GM12872 (cell line): ENCODE data around the gene AKAP13.

ENCODE experiments used
- TF ChIP-seq, protein P1 (sequence below): IDR thresholded peaks from 3 replicates; pipeline ENCODE4 v1.5.1; 2011; ENCODE audit warnings: low read depth, mild to moderate bottlenecking, low read length, moderate library complexity; ENCODE audit not compliant: insufficient read depth

AKAP13 gene

DNA sequence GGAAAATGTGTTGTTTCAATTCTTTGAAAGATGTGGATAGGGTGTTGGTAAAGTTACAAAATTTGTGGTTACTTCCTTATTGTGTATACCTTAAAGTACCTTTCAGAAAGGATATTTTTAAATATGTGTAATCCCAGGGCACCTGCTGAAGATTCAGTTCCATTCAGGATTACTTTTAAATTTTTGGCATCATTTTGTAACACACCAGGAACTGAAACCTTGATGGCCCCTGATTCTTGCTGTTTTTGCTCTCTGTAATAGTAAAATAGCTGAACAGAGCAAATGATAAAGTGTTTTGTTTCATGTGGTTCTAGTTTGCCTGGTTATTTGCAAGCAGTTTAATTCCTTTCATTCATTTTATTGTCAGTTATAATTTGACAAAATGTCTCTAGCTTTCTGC is 253.5 kb downstream of the AKAP13 start:
- TF ChIP-seq, protein P1, sequence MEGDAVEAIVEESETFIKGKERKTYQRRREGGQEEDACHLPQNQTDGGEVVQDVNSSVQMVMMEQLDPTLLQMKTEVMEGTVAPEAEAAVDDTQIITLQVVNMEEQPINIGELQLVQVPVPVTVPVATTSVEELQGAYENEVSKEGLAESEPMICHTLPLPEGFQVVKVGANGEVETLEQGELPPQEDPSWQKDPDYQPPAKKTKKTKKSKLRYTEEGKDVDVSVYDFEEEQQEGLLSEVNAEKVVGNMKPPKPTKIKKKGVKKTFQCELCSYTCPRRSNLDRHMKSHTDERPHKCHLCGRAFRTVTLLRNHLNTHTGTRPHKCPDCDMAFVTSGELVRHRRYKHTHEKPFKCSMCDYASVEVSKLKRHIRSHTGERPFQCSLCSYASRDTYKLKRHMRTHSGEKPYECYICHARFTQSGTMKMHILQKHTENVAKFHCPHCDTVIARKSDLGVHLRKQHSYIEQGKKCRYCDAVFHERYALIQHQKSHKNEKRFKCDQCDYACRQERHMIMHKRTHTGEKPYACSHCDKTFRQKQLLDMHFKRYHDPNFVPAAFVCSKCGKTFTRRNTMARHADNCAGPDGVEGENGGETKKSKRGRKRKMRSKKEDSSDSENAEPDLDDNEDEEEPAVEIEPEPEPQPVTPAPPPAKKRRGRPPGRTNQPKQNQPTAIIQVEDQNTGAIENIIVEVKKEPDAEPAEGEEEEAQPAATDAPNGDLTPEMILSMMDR, result no peak

DNA sequence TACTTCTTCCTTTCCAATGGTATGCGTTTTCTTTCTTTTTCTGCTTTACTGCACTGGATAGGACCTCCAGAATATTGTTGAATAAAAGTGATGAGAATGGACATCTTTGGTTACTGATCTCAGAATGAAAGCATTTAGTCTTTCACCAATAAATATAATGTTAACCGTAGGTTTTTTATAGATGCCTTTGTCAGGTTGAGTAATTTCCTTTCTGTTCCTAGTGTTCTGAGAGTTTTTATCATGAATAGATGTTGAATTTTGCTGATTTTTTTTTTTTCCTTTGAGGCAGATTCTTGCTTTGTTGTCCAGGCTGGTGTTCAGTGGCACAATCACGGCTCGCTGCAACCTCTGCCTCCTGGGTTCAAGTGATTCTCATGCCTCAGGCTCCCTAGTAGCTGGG is 255.9 kb downstream of the AKAP13 start:
- TF ChIP-seq, protein P1, result no peak

DNA sequence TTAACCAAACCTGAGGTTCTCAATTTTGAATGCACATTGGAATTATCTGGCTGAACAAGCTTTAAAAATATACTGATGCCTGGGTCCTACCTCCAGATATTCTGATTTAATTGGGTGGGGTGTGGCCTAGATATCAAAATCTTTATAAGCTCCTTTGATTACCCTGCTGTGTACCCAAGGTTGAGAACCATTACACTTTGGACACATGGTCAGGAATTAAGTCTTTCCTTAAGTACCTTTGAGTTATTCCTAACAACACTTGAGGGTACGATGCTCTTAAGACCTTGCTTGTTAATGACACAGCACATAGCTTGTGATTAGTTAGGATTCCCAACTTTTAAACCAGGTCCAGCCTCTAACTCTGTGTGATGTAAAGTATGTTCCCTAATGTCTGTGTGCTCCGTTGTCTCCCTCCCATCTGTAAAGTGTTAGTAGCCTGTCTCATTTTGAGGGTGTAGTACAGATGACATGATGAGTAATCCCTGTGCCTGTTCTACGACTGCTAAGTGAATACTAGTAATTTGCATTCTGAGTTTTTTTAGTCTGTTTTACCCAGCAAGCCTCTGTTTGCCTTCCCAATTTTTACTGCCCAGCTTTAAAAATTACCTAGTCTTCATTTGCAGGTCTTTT is 259.5 kb downstream of the AKAP13 start:
- TF ChIP-seq, protein P1, result no peak

DNA sequence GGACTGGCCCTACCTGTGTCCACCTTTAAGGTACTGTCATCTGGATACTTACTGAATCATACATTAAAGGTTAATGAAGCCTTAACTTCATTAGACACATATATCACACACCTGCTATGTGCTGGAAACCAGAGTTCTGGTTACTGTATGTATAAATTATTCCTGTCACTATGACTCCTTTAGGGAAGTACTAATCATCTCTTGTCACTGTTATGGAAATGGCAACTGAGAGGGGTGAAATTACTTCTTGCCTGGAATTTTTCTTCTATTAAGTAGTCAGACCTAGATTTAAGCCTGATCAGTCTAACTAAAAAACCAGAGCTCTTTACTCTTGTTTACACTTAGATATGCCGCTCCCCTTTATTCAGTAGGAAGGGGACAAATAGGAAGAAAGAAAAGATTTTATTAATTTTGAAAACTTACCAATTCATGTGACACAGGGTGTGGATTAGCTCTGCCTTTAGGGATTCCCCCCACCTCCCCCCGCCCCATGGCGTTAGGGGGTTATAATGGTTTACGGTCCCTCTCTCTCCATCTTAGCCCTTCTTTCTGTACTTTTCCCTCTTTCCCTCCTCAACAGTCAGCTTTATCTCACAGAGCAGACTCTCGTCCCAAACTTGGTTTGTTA is 261.8 kb downstream of the AKAP13 start:
- TF ChIP-seq, protein P1, result no peak

DNA sequence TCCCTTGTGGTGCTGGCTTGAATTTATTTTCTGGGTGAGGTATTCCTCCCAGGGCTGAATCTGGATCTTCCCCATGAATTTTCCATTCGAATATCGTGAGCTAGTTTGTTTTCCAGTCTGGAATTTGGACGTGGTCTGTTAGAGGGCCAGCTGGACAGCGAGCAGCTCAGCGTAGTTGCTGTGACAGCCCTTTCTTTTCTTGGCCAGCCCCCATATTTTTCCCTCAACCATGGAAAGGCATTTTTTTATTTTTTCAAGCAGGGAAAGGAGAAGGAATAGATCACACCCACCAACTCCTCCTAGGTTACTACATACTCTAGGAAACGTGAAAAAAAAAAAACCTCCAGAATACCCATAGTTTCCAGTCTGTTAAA is 262.3 kb downstream of the AKAP13 start:
- TF ChIP-seq, protein P1, result no peak

DNA sequence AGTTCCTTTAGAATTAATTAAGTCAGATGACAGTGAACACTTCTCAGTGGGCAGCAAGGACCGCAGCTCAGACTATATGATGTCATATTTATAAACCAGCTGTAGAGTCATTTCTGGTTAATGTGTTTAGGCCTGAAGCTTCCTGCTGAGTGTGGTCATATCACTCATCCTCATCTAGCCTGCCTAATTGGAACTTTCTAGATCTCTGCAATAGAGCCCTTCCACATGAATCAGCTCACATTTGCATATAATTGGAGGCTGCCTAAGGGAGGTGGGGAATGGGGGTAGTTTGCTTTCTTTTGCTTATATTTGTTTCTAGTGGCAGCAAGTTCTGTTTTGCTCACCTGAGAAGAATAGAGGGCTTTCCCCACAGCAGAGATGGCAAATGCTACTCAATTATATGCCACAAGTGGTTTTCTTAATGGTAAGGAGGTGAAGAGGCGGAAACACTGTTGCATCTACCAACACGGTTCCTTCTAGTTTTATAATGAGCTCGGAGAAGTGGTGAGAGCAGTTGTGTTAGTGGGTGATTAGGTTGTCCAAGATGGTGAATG is 266.2 kb downstream of the AKAP13 start:
- TF ChIP-seq, protein P1, result no peak

DNA sequence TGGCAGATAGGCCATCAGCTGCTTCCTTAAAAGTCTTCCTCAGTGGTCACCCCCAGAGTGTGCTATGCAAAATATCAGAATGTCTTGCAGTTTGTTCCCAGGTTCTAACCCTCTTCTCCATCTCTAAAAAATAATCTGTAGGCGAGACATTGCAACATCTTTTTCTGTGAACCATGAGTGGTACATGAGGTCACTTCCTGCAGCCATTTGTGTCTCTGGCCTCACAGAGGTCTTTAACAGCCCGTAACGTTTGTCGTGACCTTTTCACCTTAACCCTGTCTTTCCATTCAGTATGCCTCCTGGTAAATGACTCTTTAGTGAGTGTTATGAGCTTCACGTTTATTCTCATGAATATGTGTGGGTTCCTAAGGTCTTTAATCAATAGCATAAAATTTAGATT is 269.0 kb downstream of the AKAP13 start:
- TF ChIP-seq, protein P1, result no peak
